Activated CD8-positive, alpha-beta T cell treated with anti-CD3 and anti-CD28 coated beads, Interleukin-2, amount 10 ng/mL, durations not matched to agents 7 days and 5 days (primary cell): ENCODE results near the gene HRAS. TPM values are rescaled to one million over a fixed set of nuclear protein-coding genes. Genes with fewer than 3 reads are reported as not detected.
"Not testable (repeated sequence)": the region's sequence is repeated elsewhere in the genome, so short reads cannot be mapped to it uniquely, and the experiment has no call there.

ENCODE experiments used
- ATAC-seq: fragments of 150-1000 bp; cut with Tn5 transposase; one replicate; pipeline ENCODE4 v1.10.0; 2021; ENCODE audit warnings: moderate library complexity
- CTCF ChIA-PET: fragments of 350-600 bp; sonication (Branson Sonifier 250); formaldehyde crosslinking; loops from one replicate; lab custom pipeline; 2021; ENCODE audit warnings: antibody characterized with exemption; lab: Charles Lee
- POLR2A ChIA-PET: fragments of 350-600 bp; sonication (Branson Sonifier 250); formaldehyde crosslinking; loops from one replicate; lab custom pipeline; 2021; ENCODE audit warnings: antibody characterized with exemption; lab: Charles Lee
- DNase-seq: peaks from one replicate; pipeline ENCODE4 v3.0.0-alpha.2; 2020
- H3K27ac Mint-ChIP-seq: one replicate; pipeline ENCODE4 v1.8.0; 2021; ENCODE audit warnings: mild to moderate bottlenecking, mixed read lengths
- H3K27me3 Mint-ChIP-seq: one replicate; pipeline ENCODE4 v1.8.0; 2021; ENCODE audit warnings: low read depth, mixed read lengths
- H3K36me3 Mint-ChIP-seq: one replicate; pipeline ENCODE4 v1.8.0; 2021; ENCODE audit warnings: low read depth, mixed read lengths
- H3K4me1 Mint-ChIP-seq: one replicate; pipeline ENCODE4 v1.8.0; 2021; ENCODE audit warnings: low read depth, mixed read lengths
- H3K4me3 Mint-ChIP-seq: one replicate; pipeline ENCODE4 v1.8.0; 2021; ENCODE audit warnings: mild to moderate bottlenecking, mixed read lengths
- H3K9me3 Mint-ChIP-seq: one replicate; pipeline ENCODE4 v1.8.0; 2022; ENCODE audit warnings: mixed read lengths; ENCODE audit not compliant: insufficient read depth
- total RNA-seq, 2 experiments: library from RNA; stranded (reverse); gene quantifications; one replicate each; pipeline ENCODE4 v1.2.3, GENCODE V29; 2021

The HRAS gene
- total RNA-seq, 2 experiments from 2014 or later, result 58.7 to 68.9 TPM

- peaks cover 4% of the 10 kb centered on the region for H3K4me1 Mint-ChIP-seq
- H3K27me3 Mint-ChIP-seq, result no peaks in the 10 kb centered on the region
- no peaks in the 10 kb centered on the region for H3K9me3 Mint-ChIP-seq
- ATAC-seq (no peak), DNase-seq (no peak)
- peaks cover 2% of the 10 kb centered on the region for H3K36me3 Mint-ChIP-seq
- no peak overlapping the region for H3K27ac Mint-ChIP-seq
- ChIA-PET CTCF (no interaction called here), POLR2A (no interaction called here)
- no peak overlapping the region for H3K4me3 Mint-ChIP-seq
Observed at GRCh38 chr11:528815-529727, 6.3 kb downstream of the HRAS start.

GRCh38 chr11:528166-528814 is 7.1 kb downstream of the HRAS start:
- ATAC-seq (no peak), DNase-seq (no peak)
- peaks cover 2% of the 10 kb centered on the region for H3K36me3 Mint-ChIP-seq
- H3K4me1 Mint-ChIP-seq, result no peaks in the 10 kb centered on the region
- POLR2A ChIA-PET, result no interaction called here
- no peaks in the 10 kb centered on the region for H3K9me3 Mint-ChIP-seq
- no peaks in the 10 kb centered on the region for H3K27me3 Mint-ChIP-seq
- H3K27ac Mint-ChIP-seq, result no peak overlapping the region
- CTCF ChIA-PET, result interaction anchor here (1.0 kb wide), 1 partner anchor 9 kb away, joined by 5 read pairs; no protein-coding TSS in a partner anchor
- H3K4me3 Mint-ChIP-seq, result no peak overlapping the region

DNA sequence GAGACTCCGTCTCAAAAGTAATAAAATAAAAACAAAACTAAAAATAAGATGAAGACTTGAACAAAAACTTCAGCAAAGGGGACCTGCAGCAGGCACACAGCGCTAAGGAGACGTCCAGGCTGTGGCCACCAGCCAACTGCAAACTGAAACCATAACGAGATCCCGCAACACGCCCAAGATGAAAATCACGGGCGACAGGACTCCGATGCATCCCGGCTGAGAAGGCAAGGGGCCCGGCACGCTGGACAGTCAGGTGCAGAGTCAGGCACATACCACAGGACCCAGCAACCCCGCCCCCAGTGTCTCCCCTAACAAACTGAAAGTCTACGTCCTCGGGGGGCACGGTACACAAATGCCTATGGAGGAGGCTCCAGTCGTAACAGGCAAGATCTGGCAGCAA is 9.2 kb downstream of the HRAS start:
- no peak overlapping the region for H3K4me3 Mint-ChIP-seq
- DNase-seq (no peak), ATAC-seq (no peak)
- POLR2A ChIA-PET, result no interaction called here
- no peaks in the 10 kb centered on the region for H3K4me1 Mint-ChIP-seq
- CTCF ChIA-PET, result no interaction called here
- no peaks in the 10 kb centered on the region for H3K27me3 Mint-ChIP-seq
- H3K36me3 Mint-ChIP-seq, result no peaks in the 10 kb centered on the region
- H3K9me3 Mint-ChIP-seq, result no peaks in the 10 kb centered on the region
- no peak overlapping the region for H3K27ac Mint-ChIP-seq

DNA sequence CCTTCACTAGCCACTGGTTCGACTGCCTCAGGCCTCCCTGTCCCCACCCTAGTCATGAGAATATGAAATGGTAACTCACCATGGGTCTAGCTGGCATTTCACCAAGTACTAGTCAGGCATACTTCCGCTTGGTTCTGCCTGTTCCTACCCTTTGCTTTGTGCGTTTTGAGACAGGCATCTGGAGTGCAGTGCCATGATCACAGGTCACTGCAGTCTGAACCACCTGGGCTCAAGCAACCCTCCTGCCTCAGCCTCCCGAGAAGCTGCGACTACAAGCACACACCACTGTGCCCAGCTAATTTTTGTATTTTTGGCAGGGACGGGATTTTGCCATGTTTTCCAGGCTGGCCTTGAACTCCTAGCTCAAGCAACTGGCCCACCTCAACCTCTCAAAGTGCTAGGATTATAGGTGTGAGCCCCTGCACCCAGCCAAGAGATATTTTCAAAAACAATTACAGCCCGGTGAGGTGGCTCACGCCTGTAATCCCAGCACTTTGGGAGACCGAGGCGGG is 14.1 kb downstream of the HRAS start:
- H3K4me3 Mint-ChIP-seq, result no peak overlapping the region
- ChIA-PET POLR2A (no interaction called here), CTCF (interaction anchor here (1.5 kb wide), 1 partner anchor 56 kb away, joined by 3 read pairs; no protein-coding TSS in a partner anchor)
- DNase-seq, result no peak
- H3K9me3 Mint-ChIP-seq, result peaks cover 7% of the 10 kb centered on the region
- no peak for ATAC-seq
- H3K27me3 Mint-ChIP-seq, result no peaks in the 10 kb centered on the region
- H3K4me1 Mint-ChIP-seq, result peaks cover 10% of the 10 kb centered on the region
- peaks cover 5% of the 10 kb centered on the region for H3K36me3 Mint-ChIP-seq
- no peak overlapping the region for H3K27ac Mint-ChIP-seq

GRCh38 chr11:520428-521176 is 14.8 kb downstream of the HRAS start:
- Mint-ChIP-seq H3K4me3 (no peak overlapping the region), H3K36me3 (peaks cover 8% of the 10 kb centered on the region), H3K4me1 (peaks cover 10% of the 10 kb centered on the region), H3K27ac (no peak overlapping the region), H3K9me3 (peaks cover 8% of the 10 kb centered on the region), H3K27me3 (no peaks in the 10 kb centered on the region)
- ChIA-PET POLR2A (no interaction called here), CTCF (interaction anchor here (1.5 kb wide), 1 partner anchor 55 kb away, joined by 3 read pairs; no protein-coding TSS in a partner anchor)
- peak; percentile 47 for DNase-seq
- ATAC-seq, result no peak

GRCh38 chr11:518463-519202 is 16.7 kb downstream of the HRAS start:
- peaks cover 8% of the 10 kb centered on the region for H3K9me3 Mint-ChIP-seq
- ChIA-PET POLR2A (interaction anchor here (1.0 kb wide), 1 partner anchor 12 kb away, joined by 3 read pairs; no protein-coding TSS in a partner anchor), CTCF (interaction anchor here (0.6 to 2.0 kb wide), 40 partner anchors 9 to 312 kb away, joined by 3 to 24 read pairs (median 4); partner anchors contain the start of genes ANO9, BET1L, PHRF1 and PSMD13)
- no peaks in the 10 kb centered on the region for H3K27me3 Mint-ChIP-seq
- peak overlapping the region; percentile 69 for H3K27ac Mint-ChIP-seq
- DNase-seq (peak; percentile 90), ATAC-seq (peak; percentile 93)
- peaks cover 18% of the 10 kb centered on the region for H3K36me3 Mint-ChIP-seq
- H3K4me3 Mint-ChIP-seq, result peak overlapping the region; percentile 65
- H3K4me1 Mint-ChIP-seq, result peaks cover 10% of the 10 kb centered on the region

DNA sequence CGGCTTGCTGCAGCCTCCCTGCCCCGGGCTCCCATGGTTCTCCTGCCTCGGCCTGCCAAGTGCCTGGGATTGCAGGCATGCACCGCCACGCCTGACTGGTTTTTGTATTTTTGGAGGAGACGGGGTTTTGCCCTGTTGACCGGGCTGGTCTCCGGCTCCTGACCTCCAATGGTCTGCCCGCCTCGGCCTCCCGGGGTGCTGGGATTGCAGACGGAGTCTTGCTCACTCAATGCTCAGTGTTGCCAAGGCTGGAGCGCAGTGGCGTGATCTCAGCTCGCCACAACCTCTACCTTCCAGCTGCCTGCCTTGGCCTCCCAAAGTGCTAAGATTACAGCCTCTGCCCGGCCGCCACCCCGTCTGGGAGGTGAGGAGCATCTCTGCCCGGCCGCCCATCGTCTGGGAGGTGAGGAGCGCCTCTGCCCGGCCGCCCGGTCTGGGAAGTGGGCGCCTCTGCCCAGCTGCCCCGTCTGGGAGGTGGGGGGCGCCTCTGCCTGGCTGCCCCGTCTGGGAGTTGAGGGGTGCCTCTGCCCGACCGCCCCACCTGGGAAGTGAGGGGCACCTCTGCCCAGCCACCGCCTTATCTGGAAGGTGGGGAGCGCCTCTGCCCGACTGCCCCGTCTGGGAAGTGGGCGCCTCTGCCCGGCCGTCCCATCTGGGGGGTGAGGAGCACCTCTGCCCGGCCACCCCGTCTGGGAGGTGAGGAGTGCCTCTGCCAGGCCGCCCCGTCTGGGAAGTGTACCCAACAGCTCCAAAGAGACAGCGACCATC is 18.3 kb downstream of the HRAS start:
- POLR2A ChIA-PET, H3K27me3 Mint-ChIP-seq, DNase-seq, H3K4me3 Mint-ChIP-seq, H3K27ac Mint-ChIP-seq, H3K9me3 Mint-ChIP-seq, ATAC-seq: not testable (repeated sequence)
- CTCF ChIA-PET, result interaction anchor here (1.3 to 1.5 kb wide), 2 partner anchors 8 to 120 kb away, joined by 3 to 5 read pairs; no protein-coding TSS in a partner anchor
- Mint-ChIP-seq H3K36me3 (peaks cover 19% of the 10 kb centered on the region), H3K4me1 (peaks cover 10% of the 10 kb centered on the region)

DNA sequence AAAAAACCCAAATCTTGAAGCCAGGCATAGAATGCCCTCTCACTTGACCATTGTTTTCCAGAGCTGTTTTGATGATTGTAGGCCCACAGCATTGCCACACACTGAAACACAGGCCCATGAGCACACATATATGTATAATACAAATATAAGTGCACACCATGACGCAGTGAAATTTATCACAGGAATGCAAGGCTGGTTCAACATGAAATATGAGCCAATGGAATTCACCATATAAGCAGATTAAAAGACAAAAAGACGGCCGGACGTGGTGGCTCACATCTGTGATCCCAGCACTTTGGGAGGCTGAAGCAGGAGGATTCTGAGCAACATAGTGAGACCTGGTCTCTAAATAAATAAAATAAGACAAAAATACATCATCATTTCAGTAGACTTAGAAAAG is 19.0 kb downstream of the HRAS start:
- Mint-ChIP-seq H3K4me1 (peaks cover 12% of the 10 kb centered on the region), H3K4me3 (no peak overlapping the region), H3K27me3 (no peaks in the 10 kb centered on the region), H3K27ac (no peak overlapping the region), H3K36me3 (peaks cover 19% of the 10 kb centered on the region), H3K9me3 (peaks cover 8% of the 10 kb centered on the region)
- ATAC-seq (no peak), DNase-seq (no peak)
- ChIA-PET POLR2A (no interaction called here), CTCF (interaction anchor here (1.3 kb wide), 1 partner anchor 119 kb away, joined by 3 read pairs; no protein-coding TSS in a partner anchor)

DNA sequence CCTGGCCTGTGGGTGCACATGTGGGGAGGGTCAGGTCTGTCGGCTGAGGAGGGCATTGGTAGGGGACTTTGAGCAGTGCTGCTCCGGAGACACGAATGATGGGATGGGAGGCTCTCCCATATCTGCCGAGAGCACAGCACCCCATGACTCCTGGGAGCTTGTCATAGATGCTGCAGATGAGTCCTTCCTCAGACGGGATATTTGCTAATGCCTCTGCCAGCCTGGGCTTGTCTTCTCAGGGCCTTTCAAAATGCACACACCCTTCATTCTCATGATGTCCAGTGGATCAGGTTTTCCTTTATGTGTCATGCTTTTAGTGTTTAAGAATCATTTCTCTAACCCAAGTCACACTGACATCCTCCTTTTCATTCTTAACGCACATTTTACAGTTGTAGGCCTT is 20.2 kb downstream of the HRAS start:
- POLR2A ChIA-PET, result no interaction called here
- CTCF ChIA-PET, result no interaction called here
- ATAC-seq (no peak), DNase-seq (no peak)
- Mint-ChIP-seq H3K4me3 (no peak overlapping the region), H3K9me3 (peaks cover 8% of the 10 kb centered on the region), H3K27ac (no peak overlapping the region), H3K36me3 (peaks cover 19% of the 10 kb centered on the region), H3K27me3 (no peaks in the 10 kb centered on the region), H3K4me1 (peaks cover 12% of the 10 kb centered on the region)

GRCh38 chr11:514606-515005 is 20.8 kb downstream of the HRAS start:
- peaks cover 24% of the 10 kb centered on the region for H3K36me3 Mint-ChIP-seq
- no peak overlapping the region for H3K4me3 Mint-ChIP-seq
- ATAC-seq (no peak), DNase-seq (no peak)
- H3K27ac Mint-ChIP-seq, result no peak overlapping the region
- peaks cover 8% of the 10 kb centered on the region for H3K9me3 Mint-ChIP-seq
- ChIA-PET POLR2A (no interaction called here), CTCF (no interaction called here)
- peaks cover 12% of the 10 kb centered on the region for H3K4me1 Mint-ChIP-seq
- no peaks in the 10 kb centered on the region for H3K27me3 Mint-ChIP-seq
